Dermis microvascular lymphatic vessel endothelial cell (primary cell): ENCODE measurements around the gene CBLIF. TPM values are rescaled to one million over a fixed set of nuclear protein-coding genes. Genes with fewer than 3 reads are reported as not detected.
A peak's percentile ranks its signal among the peaks of the same experiment; 100 is the strongest.
"Not testable (repeated sequence)": the region's sequence is repeated elsewhere in the genome, so short reads cannot be mapped to it uniquely, and the experiment has no call there.

Experiments
- DNase-seq, 2 donors: peaks; one replicate each; pipeline versions ENCODE4 v3.0.0 to v3.0.0-alpha.2; 2010; ENCODE audit warnings: low read depth in 2 of 2
- total RNA-seq: library from RNA; depleted of rRNA; stranded (reverse); fragments of >200 nt; gene quantifications from 2 replicates; pipeline ENCODE4 v1.2.1, GENCODE V29; 2014

Gene CBLIF
- total RNA-seq, 1 donor from 2014 or later: not detected

- DNase-seq: not testable (repeated sequence)
Observed at GRCh38 chr11:59848439-59848838, 3.1 kb upstream of the CBLIF start.

DNA sequence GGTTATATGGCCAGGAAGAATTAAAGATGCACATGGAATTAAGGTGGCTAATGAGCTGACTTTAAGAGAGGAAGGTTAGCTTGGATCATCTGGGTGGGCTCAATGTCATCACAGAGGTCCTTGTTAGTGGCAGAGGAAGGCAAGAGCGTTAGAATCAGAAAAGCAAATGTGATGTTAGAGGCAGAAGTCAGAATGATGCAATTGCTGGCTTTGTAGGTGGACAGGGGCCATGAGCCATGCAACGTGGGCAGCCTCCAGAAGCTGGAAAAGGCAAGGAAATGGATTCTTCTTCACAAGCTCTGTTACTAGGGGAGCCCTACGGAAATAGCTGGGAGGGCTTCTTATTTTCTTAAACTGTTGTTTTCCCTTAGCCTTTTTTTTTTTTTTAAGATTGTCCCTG, 2.3 kb upstream of the CBLIF start:
- no peak for DNase-seq

DNA sequence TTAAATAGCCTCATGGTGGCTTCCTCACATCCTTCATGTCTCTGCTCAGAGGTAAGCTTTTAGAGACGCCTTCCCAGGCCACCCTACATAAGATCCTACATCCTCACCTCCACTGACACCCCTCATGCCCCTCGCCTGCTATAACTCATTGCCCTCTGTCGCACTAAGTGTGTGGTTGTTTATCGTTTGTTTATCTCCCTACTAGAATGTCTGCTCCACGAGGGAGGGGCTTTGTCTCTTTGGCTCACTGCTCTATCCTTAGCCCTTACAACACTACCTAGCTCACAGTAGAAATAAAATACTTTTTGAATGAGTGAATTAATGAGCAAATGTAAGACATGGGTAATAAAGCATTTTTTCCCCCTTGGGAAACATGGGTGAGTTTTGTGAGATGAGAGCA, 1.3 kb upstream of the CBLIF start:
- no peak for DNase-seq

DNA sequence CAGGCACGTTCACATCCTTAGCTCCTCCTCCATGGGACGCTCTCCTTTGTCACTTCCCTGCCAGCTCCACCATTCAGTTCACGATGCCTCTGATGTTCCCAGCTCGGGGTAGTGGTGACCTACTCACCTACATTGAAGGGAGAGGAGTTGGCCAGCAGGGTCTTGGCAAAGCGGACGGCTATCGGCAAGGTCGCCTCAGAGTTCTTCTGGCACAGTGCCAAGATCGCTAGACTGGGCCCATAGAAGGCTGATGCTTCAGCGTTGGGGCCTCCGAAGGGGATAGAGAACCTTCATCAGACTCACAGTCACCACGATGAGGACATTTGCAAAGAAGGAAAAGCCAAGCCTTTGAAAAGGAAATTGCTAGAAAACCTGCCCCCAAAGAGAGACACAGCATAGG, 3.0 kb downstream of the CBLIF start:
- no peak for DNase-seq

DNA sequence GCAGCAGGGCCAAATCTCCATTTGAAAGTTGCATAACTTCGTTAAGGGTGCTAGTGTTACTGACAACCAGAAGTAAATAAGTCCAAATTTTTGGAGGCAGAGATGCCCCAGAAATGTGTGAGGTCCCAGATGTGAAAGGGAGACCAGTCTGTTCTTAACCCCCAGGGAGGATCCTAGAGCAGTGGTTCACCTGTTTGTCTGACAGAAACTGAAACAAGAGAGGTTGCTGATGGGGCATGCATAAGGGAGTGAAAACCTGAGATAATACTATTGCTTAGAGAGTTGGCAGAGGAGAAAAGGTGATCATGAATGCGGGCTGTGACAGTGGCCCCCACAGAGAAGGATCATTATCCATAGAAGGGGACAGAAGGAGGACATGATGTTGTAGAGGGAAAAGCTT, 3.8 kb downstream of the CBLIF start:
- no peak for DNase-seq

DNA sequence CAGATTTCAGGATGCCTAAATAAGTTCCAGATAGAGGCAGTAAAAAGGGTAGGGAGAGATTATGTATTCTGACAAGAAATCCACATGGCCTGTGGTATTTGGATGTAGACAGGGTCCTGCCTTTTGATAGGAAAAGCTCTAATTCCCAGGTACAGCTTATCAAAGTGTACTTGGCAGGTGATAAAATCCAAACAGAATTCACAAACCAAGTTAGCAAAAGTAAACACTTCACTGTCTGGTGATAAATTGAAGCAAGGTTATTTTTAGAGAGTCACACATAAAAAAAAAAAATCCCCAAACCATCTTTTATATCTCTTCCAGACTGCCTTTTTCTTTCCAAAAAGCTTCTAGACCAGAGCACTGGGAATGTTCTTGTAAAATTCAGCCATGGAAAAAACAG, 5.7 kb downstream of the CBLIF start:
- DNase-seq: no peak

DNA sequence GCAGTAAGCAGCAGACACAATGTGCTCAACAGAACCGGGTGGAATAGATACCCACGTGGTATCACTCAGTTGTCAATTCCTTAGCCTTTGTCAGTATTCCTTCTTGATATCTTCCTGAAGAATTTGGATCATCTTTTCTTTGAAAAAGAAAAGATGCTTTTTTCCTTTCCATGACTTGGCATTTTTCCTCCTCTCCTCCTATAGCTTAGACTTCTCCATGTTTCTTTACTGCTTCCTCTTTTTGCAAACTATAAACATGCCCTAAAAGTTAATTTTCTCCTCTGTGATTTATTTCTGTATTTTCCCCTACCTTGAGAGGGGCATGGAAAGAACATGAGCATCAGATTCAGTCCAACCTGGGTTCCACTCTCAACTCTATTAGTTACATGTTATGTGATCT, 11.7 kb downstream of the CBLIF start:
- no peak for DNase-seq

DNA sequence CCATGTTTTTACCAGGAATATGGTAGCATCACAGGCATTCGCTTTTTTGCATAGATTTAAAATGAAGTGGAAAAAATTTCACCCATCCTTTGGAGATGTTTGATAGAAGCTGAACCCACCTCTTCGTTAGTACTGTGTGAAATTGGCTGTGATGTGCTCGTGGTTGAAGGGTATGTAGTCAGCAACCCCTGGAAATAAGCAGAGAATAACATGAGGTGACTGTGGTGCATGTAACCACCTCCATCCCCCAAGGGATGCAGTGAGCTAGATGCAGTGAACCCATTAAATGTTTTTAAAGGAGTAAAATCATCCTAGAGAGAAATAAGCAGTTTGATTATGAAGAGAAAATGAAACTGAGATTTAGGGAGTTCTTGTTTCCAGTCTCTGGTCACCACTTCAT, 15.9 kb downstream of the CBLIF start:
- no peak for DNase-seq

GRCh38 chr11:59822989-59823566, 22.2 kb downstream of the CBLIF start:
- DNase-seq: peak; percentile 73 to 81

DNA sequence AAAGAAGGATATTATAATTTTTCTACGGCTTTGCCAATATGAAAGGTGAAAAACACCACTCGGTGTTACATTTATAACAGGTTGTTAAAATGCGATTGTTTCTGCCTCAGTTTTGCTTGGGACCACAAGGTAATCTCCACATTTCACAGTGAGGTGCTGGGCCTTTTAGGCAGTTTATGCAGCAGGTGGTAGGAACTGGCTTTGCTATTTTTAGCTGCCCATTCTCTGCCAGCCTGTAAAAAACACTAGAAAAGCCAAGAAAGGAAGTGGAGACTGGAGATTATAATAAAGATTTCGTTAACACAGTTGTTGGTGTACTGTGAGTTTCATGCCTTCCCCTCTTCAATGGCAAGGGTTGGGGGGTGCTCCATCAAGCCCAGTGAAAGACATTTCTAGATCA, 26.7 kb downstream of the CBLIF start:
- no peak for DNase-seq

- DNase-seq: not testable (repeated sequence)
Observed at GRCh38 chr11:59816434-59816833, 28.9 kb downstream of the CBLIF start.

- no peak for DNase-seq
Observed at GRCh38 chr11:59815754-59816153, 29.5 kb downstream of the CBLIF start.

DNA sequence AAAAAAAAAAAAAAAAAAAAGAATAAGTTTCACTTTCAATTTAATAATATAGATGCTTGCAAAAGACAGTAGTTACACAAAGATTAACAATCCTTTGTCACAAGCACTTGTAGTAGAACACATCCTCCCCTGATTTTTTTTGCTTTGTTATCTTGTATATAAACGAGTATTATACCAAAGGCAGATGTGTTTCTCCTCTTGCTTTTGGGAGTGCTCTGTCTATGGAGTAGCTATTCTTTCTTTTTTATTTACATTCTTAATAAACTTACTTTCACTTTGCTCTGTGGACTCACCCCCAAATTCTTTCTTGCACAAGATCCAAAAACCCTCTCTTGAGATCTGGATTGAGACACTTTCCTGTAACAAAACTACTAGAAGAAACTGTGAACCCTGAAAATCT, 31.3 kb downstream of the CBLIF start:
- DNase-seq: no peak

GRCh38 chr11:59813364-59813763, 31.9 kb downstream of the CBLIF start:
- no peak for DNase-seq

DNA sequence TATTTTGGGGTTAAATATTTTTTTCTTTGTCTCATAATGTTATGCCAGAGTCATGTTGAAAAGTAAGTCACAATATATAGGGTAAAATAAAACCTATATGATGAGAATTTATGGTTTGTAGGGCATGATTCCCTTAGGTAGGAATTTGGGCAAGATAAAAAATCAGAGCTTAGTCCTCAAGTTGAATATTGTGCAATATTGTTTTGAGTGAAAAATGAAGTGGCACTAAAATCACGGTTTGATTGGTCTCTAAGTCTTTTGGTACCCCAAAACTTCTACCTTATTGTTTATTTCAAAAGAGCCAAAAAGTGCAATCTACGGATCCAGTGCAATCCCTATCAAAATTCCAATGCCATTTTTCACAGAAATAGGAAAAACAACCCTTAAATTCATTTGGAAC, 33.1 kb downstream of the CBLIF start:
- DNase-seq: no peak

- no peak for DNase-seq
Observed at GRCh38 chr11:59810911-59811259, 34.4 kb downstream of the CBLIF start.

DNA sequence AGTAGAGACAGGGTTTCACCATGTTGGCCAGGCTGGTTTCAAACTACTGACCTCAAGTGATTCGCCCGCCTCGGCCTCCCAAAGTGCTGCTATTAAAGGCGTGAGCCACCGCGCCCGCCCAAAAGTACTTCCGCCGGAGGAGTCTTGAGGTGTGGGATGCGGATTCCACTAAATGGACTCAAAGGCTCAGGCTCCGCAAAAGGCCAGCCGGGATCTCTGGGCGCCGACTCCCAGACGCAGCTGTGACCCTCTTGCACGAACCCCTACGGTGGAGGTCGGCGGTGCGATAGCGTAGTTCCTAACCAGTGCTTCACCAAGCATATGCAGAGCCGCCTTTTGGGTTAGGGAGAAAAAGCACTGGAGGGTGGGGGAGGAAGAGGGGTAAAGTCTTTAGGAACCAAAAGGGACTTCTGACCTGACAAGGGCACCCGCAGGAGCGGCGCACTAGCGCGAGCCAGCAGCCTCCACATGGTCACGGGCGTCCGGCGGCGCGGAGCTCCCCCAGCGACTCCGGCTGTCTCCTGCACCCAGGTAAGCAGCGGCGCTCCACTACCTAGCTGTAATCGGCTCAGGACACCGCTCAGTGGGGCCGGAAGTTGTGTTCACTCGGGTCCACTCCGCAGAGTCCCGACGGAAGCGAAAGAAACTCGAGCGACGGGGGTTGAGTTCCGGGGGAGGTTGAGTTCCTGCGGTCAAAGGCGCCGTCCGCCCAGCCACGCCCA, 34.9 kb downstream of the CBLIF start, which contains the start of gene MRPL16:
MRPL16 (minus strand) TSS at position 590 of the 722 bp plus-strand sequence; CDS start at position 470, 120 bp downstream.
- DNase-seq: peak; percentile 80

GRCh38 chr11:59807047-59807610, 38.2 kb downstream of the CBLIF start:
- peak in 1 of 2 donors; percentile 50 for DNase-seq

DNA sequence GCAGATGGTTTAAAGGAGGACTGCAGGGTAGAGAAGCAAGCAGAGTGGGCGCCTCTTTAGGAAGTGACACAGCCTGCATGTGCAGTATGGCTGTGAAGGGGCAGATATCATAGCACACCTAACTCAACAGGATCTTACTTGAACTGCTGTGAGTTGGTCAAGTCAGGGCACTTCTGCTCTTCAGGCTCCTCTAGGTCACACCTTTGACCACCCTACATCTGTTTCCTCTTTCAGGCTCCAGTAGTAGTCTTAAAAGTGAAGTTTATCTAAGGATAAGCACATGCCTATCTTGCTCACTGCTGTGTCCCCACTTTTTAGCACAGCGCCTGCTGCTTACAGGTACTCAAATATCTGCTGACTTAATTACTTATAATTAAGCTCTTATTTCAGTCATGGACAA, 41.2 kb downstream of the CBLIF start:
- no peak for DNase-seq

- peak; percentile 53 to 73 for DNase-seq
Observed at GRCh38 chr11:59802639-59803176, 42.6 kb downstream of the CBLIF start.

DNA sequence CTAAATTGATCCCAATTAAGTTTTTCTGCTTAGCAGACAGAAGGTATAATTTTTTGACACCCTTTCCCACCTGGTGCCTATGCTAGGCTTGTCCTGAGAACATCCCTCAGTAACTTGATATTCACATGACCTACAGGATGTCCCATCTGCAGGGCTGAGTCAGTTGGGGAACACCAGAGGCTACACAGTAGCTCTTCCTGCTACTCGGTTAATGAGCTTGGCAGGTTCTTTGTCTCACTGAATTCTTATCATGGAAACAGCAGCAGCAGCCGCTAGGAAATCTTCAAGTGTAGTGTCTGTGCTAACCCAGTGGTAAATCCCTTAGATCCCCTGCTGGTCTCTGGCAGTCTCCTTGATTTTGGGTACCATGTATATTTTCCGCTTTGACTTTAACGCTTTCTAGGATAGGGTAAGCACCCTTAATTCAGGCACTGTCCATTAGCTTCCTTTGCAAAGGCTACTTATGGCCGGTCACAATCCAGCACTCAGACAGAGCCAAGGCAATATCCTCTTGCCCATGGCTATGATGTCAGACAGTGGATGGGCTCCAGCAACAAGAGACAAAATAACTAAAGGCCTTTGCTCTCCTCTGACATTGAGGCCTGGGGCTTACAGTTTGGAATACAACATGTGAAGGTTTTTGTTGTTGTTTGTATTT, 43.2 kb downstream of the CBLIF start:
- DNase-seq: peak; percentile 36 to 90

- peak in 1 of 2 donors; percentile 37 for DNase-seq
Observed at GRCh38 chr11:59801160-59801706, 44.1 kb downstream of the CBLIF start.
